ENCODE data around the gene FXYD6. TPM values are rescaled to one million over a fixed set of nuclear protein-coding genes. Genes with fewer than 3 reads are reported as not detected.

Gene FXYD6
- total RNA-seq, 2 donors from 2014 or later, result 16.8 to 23.9 TPM

DNA sequence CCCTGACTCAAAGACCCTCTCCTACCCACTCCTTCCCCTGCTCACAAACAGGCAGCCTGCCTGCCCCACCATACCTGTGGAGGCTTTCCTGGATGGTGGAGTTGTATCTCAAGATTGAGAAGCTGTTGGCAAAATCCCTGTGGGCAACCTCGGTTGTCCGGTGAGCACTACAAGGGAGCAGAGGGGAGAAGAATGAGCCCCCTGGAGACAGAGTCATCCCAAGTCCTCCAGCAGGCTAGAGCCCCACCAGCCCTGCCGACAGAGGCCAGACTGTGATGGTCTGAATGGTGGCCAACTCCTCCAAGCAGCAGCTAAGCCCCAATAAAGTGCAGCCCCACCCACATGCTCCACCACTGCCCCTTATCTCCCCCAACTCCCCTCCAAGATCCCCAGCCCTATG, 35.2 kb upstream of the FXYD6 start:
- WGBS, 2 donors, result 77 to 100% methylated on average over 2 to 3 of the region's 3 CpGs
- Histone ChIP-seq H3K9me3 (no peaks in the 10 kb centered on the region), H3K36me3 (replicated peaks in 1 of 2; ENCODE audit: insufficient read depth in 1 of 2, low read depth in 2 of 2) (no peaks in the 10 kb centered on the region), H3K27ac (no peak overlapping the region), H3K4me1 (peaks cover 3% of the 10 kb centered on the region), H3K27me3 (no peaks in the 10 kb centered on the region), H3K4me3 (no peak overlapping the region)
- ATAC-seq (no peak), DNase-seq (no peak)
- intact Hi-C loops (cut with DNase I), result no loop called here
- TF ChIP-seq, protein P1, sequence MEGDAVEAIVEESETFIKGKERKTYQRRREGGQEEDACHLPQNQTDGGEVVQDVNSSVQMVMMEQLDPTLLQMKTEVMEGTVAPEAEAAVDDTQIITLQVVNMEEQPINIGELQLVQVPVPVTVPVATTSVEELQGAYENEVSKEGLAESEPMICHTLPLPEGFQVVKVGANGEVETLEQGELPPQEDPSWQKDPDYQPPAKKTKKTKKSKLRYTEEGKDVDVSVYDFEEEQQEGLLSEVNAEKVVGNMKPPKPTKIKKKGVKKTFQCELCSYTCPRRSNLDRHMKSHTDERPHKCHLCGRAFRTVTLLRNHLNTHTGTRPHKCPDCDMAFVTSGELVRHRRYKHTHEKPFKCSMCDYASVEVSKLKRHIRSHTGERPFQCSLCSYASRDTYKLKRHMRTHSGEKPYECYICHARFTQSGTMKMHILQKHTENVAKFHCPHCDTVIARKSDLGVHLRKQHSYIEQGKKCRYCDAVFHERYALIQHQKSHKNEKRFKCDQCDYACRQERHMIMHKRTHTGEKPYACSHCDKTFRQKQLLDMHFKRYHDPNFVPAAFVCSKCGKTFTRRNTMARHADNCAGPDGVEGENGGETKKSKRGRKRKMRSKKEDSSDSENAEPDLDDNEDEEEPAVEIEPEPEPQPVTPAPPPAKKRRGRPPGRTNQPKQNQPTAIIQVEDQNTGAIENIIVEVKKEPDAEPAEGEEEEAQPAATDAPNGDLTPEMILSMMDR (IDR thresholded peaks at IDR 0.05), result no peak
- TF ChIP-seq POLR2A (IDR thresholded peaks at IDR 0.05), result no peak

GRCh38 chr11:117910941-117911655, 34.6 kb upstream of the FXYD6 start:
- no peak for TF ChIP-seq POLR2A (IDR thresholded peaks at IDR 0.05)
- TF ChIP-seq, protein P1 (IDR thresholded peaks at IDR 0.05), result no peak
- no peaks in the 10 kb centered on the region for H3K36me3 ChIP-seq (replicated peaks in 1 of 2; ENCODE audit: insufficient read depth in 1 of 2, low read depth in 2 of 2)
- no peak for ATAC-seq
- no peak overlapping the region for H3K27ac ChIP-seq
- 55 to 67% methylated on average over 11 to 12 of the region's 12 CpGs for WGBS, 2 donors
- no peak overlapping the region for H3K4me3 ChIP-seq
- H3K27me3 ChIP-seq, result no peaks in the 10 kb centered on the region
- no peak for DNase-seq
- peaks cover 3% of the 10 kb centered on the region for H3K4me1 ChIP-seq
- intact Hi-C loops (cut with DNase I), result no loop called here
- H3K9me3 ChIP-seq, result no peaks in the 10 kb centered on the region

DNA sequence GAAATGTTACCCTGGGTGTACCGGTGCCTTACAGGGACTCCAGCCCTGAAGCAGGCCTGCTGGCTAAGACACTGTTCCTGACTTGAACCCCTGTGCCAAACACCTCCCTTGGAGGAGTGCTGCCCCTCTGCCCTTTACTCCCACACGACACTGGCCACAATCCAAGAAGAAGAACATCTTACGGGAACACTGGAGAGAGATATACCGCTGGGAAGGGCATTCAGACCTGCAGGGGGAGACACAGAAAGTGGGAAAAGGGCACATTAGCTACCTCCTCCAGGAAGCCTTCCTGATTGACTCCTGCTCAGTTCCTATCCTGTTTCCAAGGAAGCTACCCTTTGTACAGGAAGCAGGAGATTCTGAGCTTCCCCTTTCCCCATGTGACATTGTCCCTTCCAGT, 34.1 kb upstream of the FXYD6 start:
- DNase-seq (no peak), ATAC-seq (no peak)
- H3K4me1 ChIP-seq, result peaks cover 3% of the 10 kb centered on the region
- intact Hi-C loops (cut with DNase I), result no loop called here
- H3K9me3 ChIP-seq, result no peaks in the 10 kb centered on the region
- H3K4me3 ChIP-seq, result no peak overlapping the region
- no peaks in the 10 kb centered on the region for H3K36me3 ChIP-seq (replicated peaks in 1 of 2; ENCODE audit: insufficient read depth in 1 of 2, low read depth in 2 of 2)
- no peaks in the 10 kb centered on the region for H3K27me3 ChIP-seq
- TF ChIP-seq POLR2A (IDR thresholded peaks at IDR 0.05), result no peak
- TF ChIP-seq, protein P1 (IDR thresholded peaks at IDR 0.05), result no peak
- H3K27ac ChIP-seq, result no peak overlapping the region
- 66% methylated on average over 4 of the region's 4 CpGs for WGBS, 2 donors

DNA sequence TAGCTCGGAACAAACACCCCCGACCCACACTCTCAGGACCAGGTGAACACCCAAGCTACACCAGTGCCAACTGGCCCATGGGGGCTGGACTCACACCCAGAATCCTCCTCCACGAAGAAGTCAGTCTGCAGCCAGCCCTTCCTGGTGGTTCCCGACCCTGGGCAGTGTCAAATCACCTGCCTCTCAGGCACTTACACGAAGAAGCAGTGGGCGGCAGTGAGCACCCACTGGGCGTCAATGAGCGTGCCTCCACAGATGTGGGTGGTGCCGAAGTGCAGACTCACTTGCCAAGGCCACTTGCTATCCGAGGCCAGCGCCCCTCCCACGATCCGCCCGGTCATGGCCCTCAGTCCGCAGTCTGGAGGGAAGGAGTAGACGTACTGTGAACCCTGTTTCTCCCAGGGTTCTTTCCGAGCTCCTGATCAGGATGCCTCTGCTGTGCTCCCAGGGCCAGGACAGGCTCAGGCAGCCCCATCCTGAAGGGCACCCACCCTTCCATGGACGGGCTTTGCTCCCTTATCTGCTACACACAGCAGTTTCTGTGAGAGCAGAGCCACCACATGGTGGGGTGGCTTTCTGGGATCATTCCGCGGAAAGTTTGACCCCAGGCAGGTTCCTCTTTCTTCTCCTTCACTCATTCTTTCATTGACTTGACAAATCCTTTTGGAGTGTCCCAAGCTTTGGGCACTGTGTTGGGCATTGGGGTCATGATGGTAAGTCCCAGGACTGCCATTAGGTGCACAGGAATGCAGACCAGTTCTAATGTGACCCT, 33.3 kb upstream of the FXYD6 start:
- no peak for DNase-seq
- 79 to 80% methylated on average over 16 to 20 of the region's 20 CpGs for WGBS, 2 donors
- Histone ChIP-seq H3K4me3 (no peak overlapping the region), H3K36me3 (replicated peaks in 1 of 2; ENCODE audit: insufficient read depth in 1 of 2, low read depth in 2 of 2) (no peaks in the 10 kb centered on the region), H3K4me1 (peaks cover 3% of the 10 kb centered on the region), H3K27me3 (no peaks in the 10 kb centered on the region), H3K9me3 (no peaks in the 10 kb centered on the region), H3K27ac (no peak overlapping the region)
- TF ChIP-seq, protein P1 (IDR thresholded peaks at IDR 0.05), result no peak
- no peak for TF ChIP-seq POLR2A (IDR thresholded peaks at IDR 0.05)
- no peak for ATAC-seq
- intact Hi-C loops (cut with DNase I), result no loop called here
